Keratinocyte (primary cell): ENCODE measurements around the gene RAE1.
"Not testable (repeated sequence)": the region's sequence is repeated elsewhere in the genome, so short reads cannot be mapped to it uniquely, and the experiment has no call there.

Source experiments
- EZH2 ChIP-seq: IDR thresholded peaks from one replicate; pipeline ENCODE4 v1.6.1; 2012; ENCODE audit warnings: inconsistent platforms, mild to moderate bottlenecking, low read length, moderate library complexity
- TF ChIP-seq, protein P1 (sequence below), 3 experiments: IDR thresholded peaks in 1 of 3; conservative IDR thresholded peaks in 1 of 3; optimal IDR thresholded peaks in 1 of 3; 2 replicates in 2 of 3; 3 replicates in 1 of 3; pipeline versions ENCODE3 to v1.5.1; 2011; ENCODE audit warnings: low read length in 3 of 3, mild to moderate bottlenecking in 3 of 3, moderate library complexity in 2 of 3, control low read depth in 1 of 3, inconsistent platforms in 1 of 3; ENCODE audit not compliant: insufficient read depth in 2 of 3; ENCODE audit errors: extremely low read depth in 1 of 3

DNA sequence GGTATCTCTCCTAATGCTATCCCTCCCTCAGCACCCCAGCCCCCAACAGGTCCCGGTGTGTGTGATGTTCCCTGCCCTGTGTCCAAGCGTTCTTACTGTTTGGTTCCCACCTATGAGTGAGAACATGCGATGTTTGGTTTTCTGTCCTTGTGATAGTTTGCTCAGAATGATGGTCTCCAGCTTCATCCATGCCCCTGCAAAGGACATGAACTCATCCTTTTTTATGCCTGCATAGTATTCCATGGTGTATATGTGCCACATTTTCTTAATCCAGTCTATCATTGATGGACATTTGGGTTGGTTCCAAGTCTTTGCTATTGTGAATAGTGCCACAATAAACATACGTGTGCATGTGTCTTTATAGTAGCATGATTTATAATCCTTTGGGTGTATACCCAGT, 68.4 kb downstream of the RAE1 start:
- TF ChIP-seq, protein P1, sequence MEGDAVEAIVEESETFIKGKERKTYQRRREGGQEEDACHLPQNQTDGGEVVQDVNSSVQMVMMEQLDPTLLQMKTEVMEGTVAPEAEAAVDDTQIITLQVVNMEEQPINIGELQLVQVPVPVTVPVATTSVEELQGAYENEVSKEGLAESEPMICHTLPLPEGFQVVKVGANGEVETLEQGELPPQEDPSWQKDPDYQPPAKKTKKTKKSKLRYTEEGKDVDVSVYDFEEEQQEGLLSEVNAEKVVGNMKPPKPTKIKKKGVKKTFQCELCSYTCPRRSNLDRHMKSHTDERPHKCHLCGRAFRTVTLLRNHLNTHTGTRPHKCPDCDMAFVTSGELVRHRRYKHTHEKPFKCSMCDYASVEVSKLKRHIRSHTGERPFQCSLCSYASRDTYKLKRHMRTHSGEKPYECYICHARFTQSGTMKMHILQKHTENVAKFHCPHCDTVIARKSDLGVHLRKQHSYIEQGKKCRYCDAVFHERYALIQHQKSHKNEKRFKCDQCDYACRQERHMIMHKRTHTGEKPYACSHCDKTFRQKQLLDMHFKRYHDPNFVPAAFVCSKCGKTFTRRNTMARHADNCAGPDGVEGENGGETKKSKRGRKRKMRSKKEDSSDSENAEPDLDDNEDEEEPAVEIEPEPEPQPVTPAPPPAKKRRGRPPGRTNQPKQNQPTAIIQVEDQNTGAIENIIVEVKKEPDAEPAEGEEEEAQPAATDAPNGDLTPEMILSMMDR (optimal IDR thresholded peaks at IDR 0.05 in 1 of 3, IDR thresholded peaks at IDR 0.05 in 1 of 3, conservative IDR thresholded peaks at IDR 0.05 in 1 of 3; ENCODE audit: extremely low read depth in 1 of 3, insufficient read depth in 2 of 3, low read length in 3 of 3): not testable (repeated sequence)
- not testable (repeated sequence) for TF ChIP-seq EZH2
